ENCODE measurements around the gene ORMDL1.

ORMDL1 gene

GRCh38 chr2:189726849-189727248, 57.3 kb downstream of the ORMDL1 start:
- no peak for TF ChIP-seq Cebpa-rat (IDR thresholded peaks at IDR 0.05)
- no peaks in the 10 kb centered on the region for H3K27me3 ChIP-seq
- no peaks in the 10 kb centered on the region for H3K9me3 ChIP-seq
- no peaks in the 10 kb centered on the region for H3K36me3 ChIP-seq
- no peak overlapping the region for H3K27ac ChIP-seq
- no peak overlapping the region for H3K9ac ChIP-seq
- H3K4me1 ChIP-seq: no peaks in the 10 kb centered on the region
- H4K20me1 ChIP-seq: no peaks in the 10 kb centered on the region
- no peak overlapping the region for H3K4me3 ChIP-seq
- no peak overlapping the region for H3K4me2 ChIP-seq

DNA sequence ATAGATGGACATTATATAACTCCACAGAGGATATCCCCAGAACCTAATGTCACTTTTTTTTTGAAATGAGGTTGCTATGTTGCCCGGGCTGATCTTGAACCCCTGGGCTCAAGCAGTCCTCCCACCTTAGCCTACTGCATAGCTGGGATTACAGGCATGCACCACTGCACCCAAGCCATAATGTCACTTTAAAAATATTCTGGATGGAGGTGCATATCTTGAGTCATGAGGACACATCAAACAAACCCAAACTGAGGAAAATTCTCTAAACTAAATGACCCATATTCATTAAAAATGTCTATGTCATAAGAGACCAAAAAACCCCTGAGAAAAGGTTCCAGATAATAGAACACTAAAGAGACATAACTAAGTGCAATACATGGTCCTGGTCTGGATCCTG, 57.9 kb downstream of the ORMDL1 start:
- Histone ChIP-seq H4K20me1 (no peaks in the 10 kb centered on the region), H3K4me2 (no peak overlapping the region), H3K4me3 (no peak overlapping the region), H3K36me3 (no peaks in the 10 kb centered on the region), H3K27ac (no peak overlapping the region), H3K9me3 (no peaks in the 10 kb centered on the region), H3K4me1 (no peaks in the 10 kb centered on the region), H3K27me3 (no peaks in the 10 kb centered on the region), H3K9ac (no peak overlapping the region)
- TF ChIP-seq Cebpa-rat (IDR thresholded peaks at IDR 0.05): no peak

GRCh38 chr2:189723192-189723591, 60.9 kb downstream of the ORMDL1 start:
- no peak overlapping the region for H3K4me2 ChIP-seq
- no peak overlapping the region for H3K4me3 ChIP-seq
- no peaks in the 10 kb centered on the region for H3K9me3 ChIP-seq
- H3K27ac ChIP-seq: no peak overlapping the region
- H3K9ac ChIP-seq: no peak overlapping the region
- no peaks in the 10 kb centered on the region for H4K20me1 ChIP-seq
- no peaks in the 10 kb centered on the region for H3K36me3 ChIP-seq
- H3K27me3 ChIP-seq: no peaks in the 10 kb centered on the region
- TF ChIP-seq Cebpa-rat (IDR thresholded peaks at IDR 0.05): no peak
- no peaks in the 10 kb centered on the region for H3K4me1 ChIP-seq

Measured in BLaER1 (cell line).